Activated B cell treated with CpG ODN at 0.5 μM for 24 hours (primary cell): ENCODE results near the gene NSD1. TPM values are rescaled to one million over a fixed set of nuclear protein-coding genes. Genes with fewer than 3 reads are reported as not detected.

Experiments
- ATAC-seq: fragments of 200-7000 bp; cut with Tn5 transposase; one replicate; pipeline ENCODE4 v1.10.0; 2021; ENCODE audit warnings: low read depth, mild to moderate bottlenecking, moderate library complexity
- CTCF ChIA-PET: fragments of 350-600 bp; sonication (Branson Sonifier 250); formaldehyde crosslinking; loops from one replicate; lab custom pipeline; 2021; ENCODE audit warnings: antibody characterized with exemption; lab: Charles Lee
- POLR2A ChIA-PET: fragments of 350-600 bp; sonication (Branson Sonifier 250); formaldehyde crosslinking; loops from one replicate; lab custom pipeline; 2021; ENCODE audit warnings: antibody characterized with exemption; lab: Charles Lee
- DNase-seq: peaks from one replicate; pipeline ENCODE4 v3.0.0; 2022
- H3K27ac Mint-ChIP-seq: one replicate; pipeline ENCODE4 v1.8.0; 2020; ENCODE audit warnings: mixed read lengths
- H3K27me3 Mint-ChIP-seq: one replicate; pipeline ENCODE4 v1.8.0; 2021; ENCODE audit warnings: mixed read lengths
- H3K36me3 Mint-ChIP-seq: one replicate; pipeline ENCODE4 v1.8.0; 2021; ENCODE audit warnings: low read depth, mixed read lengths
- H3K4me1 Mint-ChIP-seq: one replicate; pipeline ENCODE4 v1.8.0; 2021; ENCODE audit warnings: mixed read lengths
- H3K4me3 Mint-ChIP-seq: one replicate; pipeline ENCODE4 v1.8.0; 2020; ENCODE audit warnings: mild to moderate bottlenecking, mixed read lengths
- H3K9me3 Mint-ChIP-seq: one replicate; pipeline ENCODE4 v1.8.0; 2020; ENCODE audit warnings: mixed read lengths
- intact Hi-C: fragments of 100-400 bp; cut with micrococcal nuclease; formaldehyde crosslinking; loops from one replicate; pipeline ENCODE4 v1.15.1; 2024
- total RNA-seq: library from RNA; stranded (reverse); gene quantifications from 2 replicates; pipeline ENCODE4 v1.2.3, GENCODE V29; 2022
- TF ChIP-seq, protein P1 (sequence below): fragments of 200-600 bp; IDR thresholded peaks from one replicate; pipeline ENCODE4 v1.8.0; 2022; ENCODE audit warnings: antibody characterized with exemption, mild to moderate bottlenecking

Gene NSD1
- total RNA-seq, 1 donor from 2014 or later, result 108 TPM

DNA sequence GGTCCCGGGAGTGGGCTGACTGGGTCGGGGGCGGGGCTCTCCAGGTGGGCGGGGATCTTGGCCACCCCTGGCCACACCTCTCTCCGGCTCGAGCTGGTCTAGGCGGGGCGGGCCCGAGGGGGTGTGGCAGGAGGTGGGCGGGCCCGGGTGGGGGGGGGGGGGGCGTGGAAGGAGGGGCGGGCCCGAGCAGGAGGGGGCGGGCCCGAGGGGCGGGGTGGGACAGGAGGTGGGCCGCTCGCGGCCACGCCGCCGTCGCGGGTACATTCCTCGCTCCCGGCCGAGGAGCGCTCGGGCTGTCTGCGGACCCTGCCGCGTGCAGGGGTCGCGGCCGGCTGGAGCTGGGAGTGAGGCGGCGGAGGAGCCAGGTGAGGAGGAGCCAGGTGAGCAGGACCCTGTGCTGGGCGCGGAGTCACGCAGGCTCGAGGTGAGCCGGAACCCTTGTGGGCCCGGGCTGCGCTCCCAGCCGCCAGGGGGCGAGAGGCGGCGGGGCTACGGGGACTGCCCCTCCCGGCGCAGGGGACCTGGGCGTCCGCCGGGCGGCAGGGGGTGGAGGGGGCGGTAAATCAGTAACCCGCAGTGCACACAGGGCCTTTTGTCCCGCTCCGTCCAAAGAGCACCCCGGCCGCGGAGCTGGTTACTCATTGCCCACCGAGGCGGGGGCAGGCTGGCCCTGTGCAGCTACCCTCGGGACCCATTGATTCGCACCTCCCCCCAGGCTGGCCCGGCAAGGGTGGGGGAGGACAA lies 46.7 kb upstream of the NSD1 start, which contains the start of gene FGFR4:
Gene FGFR4 (plus strand): TSS at position 262 of the 744 bp plus-strand sequence. CDS start 2,688 bp downstream, outside the sequence.
- TF ChIP-seq, protein P1, sequence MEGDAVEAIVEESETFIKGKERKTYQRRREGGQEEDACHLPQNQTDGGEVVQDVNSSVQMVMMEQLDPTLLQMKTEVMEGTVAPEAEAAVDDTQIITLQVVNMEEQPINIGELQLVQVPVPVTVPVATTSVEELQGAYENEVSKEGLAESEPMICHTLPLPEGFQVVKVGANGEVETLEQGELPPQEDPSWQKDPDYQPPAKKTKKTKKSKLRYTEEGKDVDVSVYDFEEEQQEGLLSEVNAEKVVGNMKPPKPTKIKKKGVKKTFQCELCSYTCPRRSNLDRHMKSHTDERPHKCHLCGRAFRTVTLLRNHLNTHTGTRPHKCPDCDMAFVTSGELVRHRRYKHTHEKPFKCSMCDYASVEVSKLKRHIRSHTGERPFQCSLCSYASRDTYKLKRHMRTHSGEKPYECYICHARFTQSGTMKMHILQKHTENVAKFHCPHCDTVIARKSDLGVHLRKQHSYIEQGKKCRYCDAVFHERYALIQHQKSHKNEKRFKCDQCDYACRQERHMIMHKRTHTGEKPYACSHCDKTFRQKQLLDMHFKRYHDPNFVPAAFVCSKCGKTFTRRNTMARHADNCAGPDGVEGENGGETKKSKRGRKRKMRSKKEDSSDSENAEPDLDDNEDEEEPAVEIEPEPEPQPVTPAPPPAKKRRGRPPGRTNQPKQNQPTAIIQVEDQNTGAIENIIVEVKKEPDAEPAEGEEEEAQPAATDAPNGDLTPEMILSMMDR, result no peak
- CTCF ChIA-PET, result interaction anchor here (1.0 to 2.9 kb wide), 5 partner anchors 15 to 222 kb away, joined by 3 to 15 read pairs (median 3); no protein-coding TSS in a partner anchor
- peaks cover 19% of the 10 kb centered on the region for H3K4me1 Mint-ChIP-seq
- no peaks in the 10 kb centered on the region for H3K36me3 Mint-ChIP-seq
- H3K27ac Mint-ChIP-seq, result peak within 1 kb of the TSS; percentile 65
- no peaks in the 10 kb centered on the region for H3K9me3 Mint-ChIP-seq
- peak; percentile 82 for ATAC-seq
- peak within 1 kb of the TSS; percentile 70 for H3K4me3 Mint-ChIP-seq
- POLR2A ChIA-PET, result interaction anchor here (0.8 to 1.8 kb wide), 2 partner anchors 15 to 46 kb away, joined by 3 to 6 read pairs; partner anchors contain the start of gene NSD1
- peak; percentile 71 for DNase-seq
- intact Hi-C loops, result loop anchor here (1.0 to 5.0 kb wide), 3 partner anchors 16 to 80 kb away; partner anchors contain the start of gene UIMC1
- peaks cover 6% of the 10 kb centered on the region for H3K27me3 Mint-ChIP-seq

DNA sequence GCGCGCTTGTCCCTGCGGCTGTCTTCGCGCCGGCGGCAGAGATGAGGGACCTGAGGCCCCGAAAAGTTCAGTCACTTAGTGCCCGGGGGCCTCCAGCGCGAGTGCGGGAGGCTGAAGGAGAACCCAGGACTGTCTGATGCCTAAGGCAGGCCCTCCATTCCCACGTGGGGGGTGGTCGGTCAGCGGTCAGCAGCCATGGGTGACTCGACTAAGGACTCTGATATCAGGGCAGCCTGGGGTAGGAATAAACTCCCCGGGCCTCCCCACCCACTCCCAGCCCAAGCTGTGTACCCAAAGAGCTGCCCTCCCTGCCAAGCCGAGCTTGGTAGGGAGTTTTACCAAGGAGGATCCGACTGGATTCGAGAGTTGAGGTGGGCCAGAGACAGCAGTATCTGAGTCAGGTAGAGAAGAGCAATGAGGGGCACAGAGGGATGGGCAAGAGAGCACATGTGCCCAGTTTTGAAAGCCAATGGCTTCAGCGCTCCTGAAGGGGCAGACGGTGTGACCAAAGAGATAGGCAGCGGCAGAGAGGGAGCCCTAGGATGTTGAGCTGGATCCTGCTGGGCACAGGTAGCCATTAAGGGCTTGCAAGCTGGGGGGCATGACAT lies 46.1 kb upstream of the NSD1 start:
- ChIA-PET POLR2A (interaction anchor here (0.6 kb wide), 1 partner anchor 367 kb away, joined by 3 read pairs; no protein-coding TSS in a partner anchor), CTCF (interaction anchor here (1.0 to 2.9 kb wide), 4 partner anchors 24 to 222 kb away, joined by 3 to 15 read pairs (median 3); no protein-coding TSS in a partner anchor)
- ATAC-seq (no peak), DNase-seq (no peak)
- no peak overlapping the region for H3K27ac Mint-ChIP-seq
- no peaks in the 10 kb centered on the region for H3K9me3 Mint-ChIP-seq
- H3K4me1 Mint-ChIP-seq, result peaks cover 19% of the 10 kb centered on the region
- TF ChIP-seq, protein P1, result no peak
- H3K36me3 Mint-ChIP-seq, result no peaks in the 10 kb centered on the region
- intact Hi-C loops, result loop anchor here (1.0 to 5.0 kb wide), 2 partner anchors 25 to 80 kb away; partner anchors contain the start of gene UIMC1
- H3K27me3 Mint-ChIP-seq, result peaks cover 6% of the 10 kb centered on the region
- peak overlapping the region; percentile 50 for H3K4me3 Mint-ChIP-seq

GRCh38 chr5:177089127-177089526 lies 44.4 kb upstream of the NSD1 start:
- no peak for DNase-seq
- Mint-ChIP-seq H3K36me3 (no peaks in the 10 kb centered on the region), H3K27ac (no peak overlapping the region), H3K9me3 (no peaks in the 10 kb centered on the region), H3K27me3 (peaks cover 3% of the 10 kb centered on the region), H3K4me3 (no peak overlapping the region), H3K4me1 (peaks cover 19% of the 10 kb centered on the region)
- TF ChIP-seq, protein P1, result no peak
- intact Hi-C loops, result loop anchor here (5.0 kb wide), 1 partner anchor 82 kb away; the partner anchor contains the start of gene UIMC1
- no peak for ATAC-seq
- CTCF ChIA-PET, result interaction anchor here (0.8 to 1.0 kb wide), 2 partner anchors 16 to 17 kb away, joined by 3 to 4 read pairs; no protein-coding TSS in a partner anchor
- POLR2A ChIA-PET, result no interaction called here

DNA sequence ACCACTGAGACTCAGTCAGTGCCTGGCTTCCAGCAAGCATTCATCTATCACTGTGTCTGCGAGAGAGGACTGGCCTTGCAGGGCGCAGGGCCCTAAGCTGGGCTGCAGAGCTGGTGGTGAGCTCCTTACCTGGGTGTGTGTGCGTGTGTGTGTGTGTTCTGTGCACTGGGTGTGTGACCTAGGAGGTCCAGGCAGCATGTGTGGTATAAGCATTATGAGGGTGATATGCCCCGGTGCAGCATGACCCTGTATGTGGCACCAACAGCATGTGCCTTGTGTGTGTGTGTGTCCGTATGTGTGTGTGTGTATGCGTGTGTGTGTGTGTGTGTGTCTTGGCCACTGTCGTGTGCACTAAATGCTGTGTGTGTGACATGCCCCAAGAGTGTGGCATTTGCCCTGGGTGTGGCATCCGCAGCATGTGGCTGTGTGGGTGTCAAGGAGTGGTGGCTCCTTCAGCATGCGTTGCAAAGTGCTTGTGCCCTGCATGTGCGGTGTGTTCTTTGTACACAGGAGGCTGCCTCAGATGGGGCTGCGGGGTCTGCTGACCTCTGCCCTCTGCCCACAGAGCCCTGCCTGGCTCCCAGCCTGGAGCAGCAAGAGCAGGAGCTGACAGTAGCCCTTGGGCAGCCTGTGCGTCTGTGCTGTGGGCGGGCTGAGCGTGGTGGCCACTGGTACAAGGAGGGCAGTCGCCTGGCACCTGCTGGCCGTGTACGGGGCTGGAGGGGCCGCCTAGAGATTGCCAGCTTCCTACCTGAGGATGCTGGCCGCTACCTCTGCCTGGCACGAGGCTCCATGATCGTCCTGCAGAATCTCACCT lies 43.5 kb upstream of the NSD1 start:
- Mint-ChIP-seq H3K27ac (no peak overlapping the region), H3K4me3 (no peak overlapping the region), H3K9me3 (no peaks in the 10 kb centered on the region), H3K4me1 (peaks cover 17% of the 10 kb centered on the region), H3K27me3 (peaks cover 3% of the 10 kb centered on the region), H3K36me3 (no peaks in the 10 kb centered on the region)
- TF ChIP-seq, protein P1, result no peak
- no peak for ATAC-seq
- ChIA-PET POLR2A (no interaction called here), CTCF (interaction anchor here (1.0 kb wide), 1 partner anchor 17 kb away, joined by 3 read pairs; no protein-coding TSS in a partner anchor)
- DNase-seq, result no peak
- intact Hi-C loops, result loop anchor here (5.0 kb wide), 1 partner anchor 83 kb away; the partner anchor contains the start of gene UIMC1
